Activated gamma-delta T cell treated with Interleukin-2 at 50 U/mL for 16 hours (primary cell): Measurements from ENCODE around the gene TSPAN14.
A peak's percentile ranks its signal among the peaks of the same experiment; 100 is the strongest.

Source experiments
- DNase-seq: peaks from one replicate; pipeline ENCODE4 v3.0.0-alpha.2; 2020

The TSPAN14 gene

DNA sequence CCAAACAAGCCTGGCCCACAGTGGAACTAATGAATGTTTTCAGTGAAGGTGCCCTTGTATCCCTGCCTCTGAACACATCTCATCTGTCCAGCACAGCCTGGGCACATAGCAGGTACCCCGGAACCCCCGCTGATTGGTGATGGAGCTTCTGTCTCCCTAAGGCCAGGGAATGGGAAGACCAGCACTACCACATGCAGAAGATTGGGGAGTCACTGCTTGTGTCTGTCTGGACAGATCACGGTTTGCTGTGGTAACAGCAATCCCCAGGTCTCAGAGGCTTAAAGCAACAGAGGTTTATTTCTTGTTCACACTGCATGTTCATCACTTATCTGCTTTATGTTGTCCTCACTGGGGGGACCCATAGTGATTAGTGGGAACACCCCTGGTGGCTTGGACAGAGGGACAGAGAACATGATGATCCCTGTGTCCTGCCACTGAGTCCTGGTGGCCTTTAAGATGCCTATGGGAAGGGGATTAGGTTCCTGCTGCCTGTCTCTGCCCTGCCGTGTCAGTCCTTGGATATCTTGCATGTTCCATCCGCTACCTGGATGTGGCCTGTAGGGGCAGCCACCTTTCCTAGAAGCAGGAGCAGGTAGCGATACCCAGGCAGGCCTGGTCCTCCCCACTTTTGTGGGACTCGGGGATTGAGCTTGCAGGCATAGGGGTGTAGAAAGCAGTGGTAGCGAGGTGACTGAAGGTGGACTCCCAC, 3.6 kb downstream of the TSPAN14 start:
- no peak for DNase-seq

DNA sequence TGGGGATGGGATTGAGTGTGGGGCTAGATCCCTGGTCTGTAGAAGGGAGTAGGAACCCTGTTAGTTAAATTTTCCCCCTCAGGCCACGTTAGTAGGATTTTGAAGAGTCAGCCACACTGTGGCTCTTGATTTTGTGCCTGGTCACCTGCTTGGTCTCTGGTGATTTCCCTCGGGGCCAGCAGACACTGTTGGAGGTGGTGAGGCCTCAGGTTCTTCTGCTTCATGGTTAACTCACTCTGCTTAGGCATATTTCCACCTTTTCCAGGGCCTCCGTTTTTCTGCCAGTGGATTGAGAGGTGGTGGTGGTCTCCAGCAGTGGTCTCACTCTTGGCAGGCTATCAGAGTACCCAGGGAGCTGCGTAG, 4.1 kb downstream of the TSPAN14 start:
- no peak for DNase-seq

DNA sequence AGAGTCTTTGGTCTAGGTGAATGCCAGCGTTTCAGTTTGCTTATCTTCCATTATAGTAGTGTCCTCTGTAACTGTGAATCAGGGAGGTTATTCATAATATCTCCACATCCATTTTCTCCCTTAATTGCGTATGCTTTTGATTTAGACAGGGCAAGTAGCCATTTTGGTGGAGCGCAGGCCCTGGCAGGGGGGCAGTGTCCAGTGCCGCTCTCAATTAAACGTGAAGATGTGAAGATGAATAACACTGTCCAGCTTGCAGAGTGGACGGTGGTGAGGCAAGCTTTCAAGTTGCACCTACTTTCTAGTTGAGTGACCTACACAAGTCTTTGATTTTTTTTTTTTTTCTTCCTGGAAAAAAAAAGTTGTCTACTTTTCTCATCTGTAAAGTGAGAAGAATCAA, 4.5 kb downstream of the TSPAN14 start:
- DNase-seq, result no peak

DNA sequence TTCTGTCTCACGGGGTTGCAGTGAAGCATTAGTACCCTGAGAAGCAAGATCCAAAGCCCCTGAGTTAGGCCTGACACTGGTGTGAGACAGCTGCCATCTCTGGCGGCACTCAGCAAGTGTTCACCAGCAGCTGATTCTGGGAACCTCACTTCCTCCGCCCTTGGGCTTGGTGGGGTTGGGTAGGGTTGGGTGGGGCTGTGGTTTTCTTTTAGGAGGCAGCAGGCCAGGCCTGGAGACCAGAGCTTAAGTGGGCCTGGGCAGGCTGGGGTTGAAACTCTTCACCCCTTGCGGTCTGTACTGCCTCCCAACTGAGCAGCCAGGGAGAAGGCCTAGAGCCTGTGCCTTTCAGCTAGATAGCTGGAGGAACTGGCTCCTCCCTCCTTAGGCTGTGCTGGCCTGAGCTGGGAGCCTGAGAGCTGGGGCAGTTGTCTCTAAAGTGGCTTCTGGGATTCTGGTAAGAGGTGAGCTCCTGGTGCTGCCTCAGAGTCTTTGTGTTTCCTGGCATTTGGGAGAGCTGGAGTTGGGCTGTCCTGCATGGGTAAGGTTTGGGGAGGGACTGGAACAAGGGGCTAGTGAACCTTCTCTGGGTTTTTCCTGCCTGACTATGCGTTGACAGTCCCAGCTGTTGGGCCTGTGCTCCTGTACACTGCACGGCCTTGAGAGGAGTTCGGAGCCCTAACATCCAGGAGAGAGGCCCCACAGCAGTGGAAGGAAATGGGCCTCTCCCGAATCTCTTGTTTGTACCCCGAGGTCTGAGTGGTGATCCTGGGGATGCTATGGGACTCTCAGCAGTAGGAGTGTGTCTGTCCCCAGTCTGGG, 5.1 kb downstream of the TSPAN14 start:
- peak; percentile 70 for DNase-seq

DNA sequence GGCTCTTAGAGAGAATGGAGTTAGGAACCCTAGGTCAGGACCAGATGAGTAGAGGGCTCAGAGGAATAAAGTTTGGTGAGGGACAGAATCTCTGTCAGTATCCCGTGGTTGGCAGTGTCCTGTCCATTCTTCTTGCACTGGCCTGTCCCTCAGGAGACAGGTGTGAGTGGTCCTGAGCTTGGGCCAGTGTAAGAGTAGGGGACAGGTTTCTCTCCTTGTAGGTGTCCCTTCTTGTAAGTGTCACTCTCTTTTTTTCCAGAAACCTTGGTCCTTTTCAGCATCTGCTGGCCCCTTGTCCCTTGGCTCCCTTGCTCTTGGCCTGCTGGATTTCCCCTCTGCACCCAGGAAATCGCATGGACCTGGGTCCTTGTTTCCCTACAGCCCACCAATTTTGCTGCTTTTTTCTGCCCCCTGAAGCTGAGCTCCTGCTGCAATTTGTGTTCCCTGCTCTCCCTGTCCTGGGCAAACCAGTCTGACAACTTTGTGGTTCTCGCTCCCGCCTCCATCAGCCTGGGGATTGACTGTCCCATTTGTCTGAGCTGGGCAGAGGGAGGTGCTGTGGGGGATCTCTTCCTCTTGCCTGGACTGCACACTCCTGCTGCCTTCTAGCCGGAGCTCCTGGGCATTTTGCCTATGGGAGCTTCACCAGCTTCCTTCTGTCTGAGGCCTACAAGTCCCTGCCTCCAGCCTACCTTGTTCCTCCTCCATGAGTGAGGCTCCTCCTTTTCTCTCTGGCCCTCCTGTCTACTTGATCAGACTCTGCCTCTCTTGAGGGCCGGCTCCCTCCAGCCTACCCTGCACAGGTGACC, 6.5 kb downstream of the TSPAN14 start:
- DNase-seq, result no peak

DNA sequence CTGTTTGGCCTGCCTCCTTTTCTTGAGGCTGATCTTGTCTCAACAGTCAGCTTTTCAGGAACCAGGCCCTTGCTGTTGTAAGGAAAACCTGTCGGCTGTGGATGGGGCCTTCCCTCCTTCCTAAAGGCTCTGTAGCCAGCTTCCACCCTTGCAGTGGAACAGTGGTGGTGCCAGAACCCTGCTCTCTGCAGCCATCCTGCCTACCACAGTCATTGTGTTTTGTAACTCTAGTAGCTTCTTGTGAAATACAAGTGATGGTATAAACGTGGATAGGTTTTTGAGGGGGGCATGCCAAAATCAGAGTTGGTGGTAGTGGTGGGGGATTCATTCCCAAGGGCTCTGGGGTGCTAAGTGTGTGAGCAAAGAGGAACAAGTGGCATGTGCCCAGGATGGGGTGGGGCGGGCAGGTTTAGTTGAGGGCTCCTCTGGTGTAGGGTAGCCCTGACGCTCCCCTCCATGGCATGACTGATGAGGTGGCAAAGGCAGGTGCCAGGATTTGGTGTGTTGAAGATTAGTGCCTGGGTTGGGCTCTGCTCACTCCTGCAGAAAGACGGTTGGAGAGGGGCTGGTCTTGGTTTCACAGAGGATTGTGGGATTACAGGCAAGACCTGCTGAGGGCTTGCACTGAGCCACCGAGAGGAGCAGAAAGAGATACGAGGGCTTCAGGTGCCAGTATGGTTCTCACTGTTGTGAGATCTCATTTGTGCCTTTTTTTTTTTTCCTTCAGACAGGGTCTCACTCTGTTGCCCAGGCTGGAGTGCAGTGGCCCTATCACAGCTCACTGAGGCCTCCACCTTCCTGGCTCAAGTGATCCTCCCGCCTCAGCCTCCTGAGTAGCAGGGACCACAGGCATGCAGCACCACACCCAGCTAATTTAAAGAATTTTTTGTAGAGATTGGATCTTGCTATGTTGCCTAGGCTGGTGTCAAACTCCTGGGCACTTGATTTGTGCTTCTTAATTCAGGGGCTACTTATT, 7.4 kb downstream of the TSPAN14 start:
- DNase-seq, result no peak

DNA sequence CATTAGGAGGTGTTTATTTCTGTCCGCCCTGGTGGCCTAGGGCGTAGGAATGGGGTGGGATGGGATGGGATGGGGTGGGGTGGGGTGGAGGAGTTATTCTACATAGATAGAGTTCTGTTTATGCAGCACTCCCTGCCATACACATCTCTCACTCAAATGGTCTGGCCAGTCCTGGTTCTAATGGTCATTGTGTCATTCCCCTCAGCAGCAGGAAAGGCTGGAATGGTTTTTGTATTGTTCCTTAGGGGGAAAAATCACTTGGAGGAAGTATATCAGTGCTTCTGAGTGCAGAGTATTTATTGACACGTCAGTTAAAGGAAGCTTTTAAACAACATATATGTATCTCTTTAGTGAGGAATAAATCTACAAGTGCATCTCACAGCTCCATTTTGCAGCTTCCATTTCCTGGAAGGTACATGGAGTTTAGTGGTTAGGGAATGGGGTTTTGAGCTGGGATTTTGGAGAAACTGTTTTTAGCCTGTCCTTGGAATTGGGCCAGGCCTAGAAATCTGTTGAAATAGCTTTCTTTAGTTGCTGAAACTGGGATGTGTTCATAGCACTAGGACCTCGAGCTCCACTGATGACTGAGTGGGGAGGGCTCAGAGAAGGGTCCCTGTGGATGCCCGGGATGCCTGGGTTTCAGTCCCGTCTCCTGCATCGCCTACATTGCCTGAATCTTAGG, 8.3 kb downstream of the TSPAN14 start:
- no peak for DNase-seq

DNA sequence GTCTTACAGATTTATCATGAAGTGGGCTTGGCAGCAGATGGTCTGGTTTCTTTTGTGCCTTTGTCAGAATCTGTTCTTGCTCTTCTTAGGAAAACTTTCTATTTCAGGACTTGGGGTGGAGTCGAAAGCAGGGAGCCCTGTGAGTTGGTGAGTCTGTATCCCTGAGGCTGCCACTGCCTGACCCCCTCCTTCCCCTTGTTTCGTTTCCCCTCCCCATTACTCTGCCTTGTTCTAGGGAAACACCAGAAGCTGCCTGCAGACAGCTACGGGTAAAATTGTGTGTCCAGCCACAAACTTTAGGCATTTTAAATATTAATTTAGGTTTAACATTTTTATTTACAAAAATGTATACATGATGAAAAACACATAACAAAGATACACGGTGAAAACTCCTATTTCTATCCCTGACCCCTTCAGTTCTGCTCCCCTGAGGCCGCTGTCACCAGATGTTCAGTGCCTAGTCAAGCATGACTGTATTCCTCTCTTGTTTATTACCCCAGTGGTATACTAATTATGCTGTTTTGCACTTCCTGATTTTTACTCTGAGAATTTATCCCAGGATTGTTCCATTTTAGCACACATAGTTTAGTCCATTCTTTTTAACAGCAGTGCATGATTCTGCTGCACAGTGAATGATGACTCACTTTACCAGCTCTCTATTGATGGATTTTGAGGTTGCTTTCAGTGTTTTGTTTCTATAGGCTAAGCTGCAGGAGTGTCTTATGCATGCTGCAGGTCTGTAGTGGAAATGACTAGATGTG, 9.1 kb downstream of the TSPAN14 start:
- no peak for DNase-seq

DNA sequence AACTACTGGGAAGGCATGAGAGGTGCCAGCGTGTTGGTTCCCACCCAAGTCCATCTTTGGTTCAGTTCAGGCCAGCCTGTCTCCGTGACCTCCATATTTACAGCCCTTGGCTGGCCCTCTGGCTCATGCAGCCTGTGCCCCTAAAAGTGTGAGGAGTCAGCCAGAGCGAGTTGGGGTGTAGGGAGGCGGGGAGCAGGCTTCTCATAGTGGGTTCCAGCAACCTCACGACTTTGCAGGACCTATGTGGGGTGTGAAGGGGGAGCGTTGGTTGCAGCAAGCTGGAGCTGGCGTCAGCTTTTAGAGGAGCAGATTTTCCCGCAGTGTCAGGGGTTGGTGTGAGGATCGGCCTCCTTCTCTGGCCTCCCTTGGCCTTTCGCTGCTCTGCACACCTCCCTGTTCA, 9.8 kb downstream of the TSPAN14 start:
- DNase-seq, result no peak

DNA sequence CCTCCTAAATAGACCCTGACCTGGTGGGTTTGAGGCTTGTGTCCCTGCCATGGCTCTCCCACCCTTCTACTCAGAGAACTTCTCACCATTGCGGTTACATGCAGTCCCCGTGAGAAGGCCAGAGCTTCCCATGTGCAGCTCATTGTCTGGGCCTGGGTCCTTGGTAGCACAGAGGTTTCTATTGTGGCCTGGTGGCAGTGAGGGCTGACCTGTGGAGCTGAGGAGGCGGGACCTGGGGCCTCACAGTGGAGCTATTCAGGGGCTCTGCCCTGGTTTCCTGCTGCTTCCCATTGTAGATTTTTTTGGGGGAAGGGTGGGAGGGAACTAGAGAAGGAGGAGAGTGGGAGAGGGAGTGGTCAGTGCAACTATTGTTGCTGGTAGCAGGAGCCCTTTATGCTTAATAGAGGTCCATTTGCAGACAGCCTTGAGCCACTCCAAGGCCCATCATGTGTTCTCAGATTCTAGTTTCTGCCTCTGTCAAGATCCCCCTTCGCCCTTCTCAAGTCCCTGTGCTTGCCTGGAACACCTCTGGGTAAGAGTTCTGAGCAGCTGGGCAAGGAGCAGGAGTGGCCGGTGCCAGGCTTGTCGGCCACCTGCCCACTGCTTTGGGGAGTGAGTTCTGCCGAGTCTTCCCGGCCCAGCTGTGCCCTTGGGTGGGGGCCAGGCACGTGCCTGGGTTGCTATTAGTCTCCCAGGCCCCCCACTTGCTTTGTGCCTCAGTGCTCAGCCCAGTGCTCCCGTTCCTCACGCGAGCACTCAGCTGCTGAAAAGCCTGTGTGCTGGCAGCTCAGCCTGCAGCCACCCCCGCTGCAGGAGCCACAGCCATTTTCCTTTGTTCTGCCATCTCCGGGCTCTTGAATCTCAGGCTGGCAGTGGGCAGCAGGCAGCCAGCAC, 10.7 kb downstream of the TSPAN14 start:
- DNase-seq, result no peak

DNA sequence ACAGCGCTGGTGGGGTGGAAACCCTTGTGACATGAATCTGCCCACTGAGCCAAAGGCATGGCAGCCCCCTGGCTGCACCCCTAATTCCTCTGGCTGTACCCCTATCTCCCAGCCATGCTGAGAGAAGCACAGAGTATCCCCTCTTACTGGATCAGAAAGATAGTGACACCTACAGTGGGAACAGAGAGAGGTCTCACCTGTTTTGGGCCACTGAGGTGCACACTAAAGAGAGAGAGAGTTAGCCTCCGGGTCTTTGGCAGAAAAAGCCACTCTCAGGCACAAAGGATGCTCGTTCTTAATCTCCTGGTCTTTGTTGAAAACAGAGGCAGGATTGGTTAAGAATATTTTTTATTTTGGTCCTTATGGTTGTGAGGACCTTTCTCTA, 11.3 kb downstream of the TSPAN14 start:
- no peak for DNase-seq

DNA sequence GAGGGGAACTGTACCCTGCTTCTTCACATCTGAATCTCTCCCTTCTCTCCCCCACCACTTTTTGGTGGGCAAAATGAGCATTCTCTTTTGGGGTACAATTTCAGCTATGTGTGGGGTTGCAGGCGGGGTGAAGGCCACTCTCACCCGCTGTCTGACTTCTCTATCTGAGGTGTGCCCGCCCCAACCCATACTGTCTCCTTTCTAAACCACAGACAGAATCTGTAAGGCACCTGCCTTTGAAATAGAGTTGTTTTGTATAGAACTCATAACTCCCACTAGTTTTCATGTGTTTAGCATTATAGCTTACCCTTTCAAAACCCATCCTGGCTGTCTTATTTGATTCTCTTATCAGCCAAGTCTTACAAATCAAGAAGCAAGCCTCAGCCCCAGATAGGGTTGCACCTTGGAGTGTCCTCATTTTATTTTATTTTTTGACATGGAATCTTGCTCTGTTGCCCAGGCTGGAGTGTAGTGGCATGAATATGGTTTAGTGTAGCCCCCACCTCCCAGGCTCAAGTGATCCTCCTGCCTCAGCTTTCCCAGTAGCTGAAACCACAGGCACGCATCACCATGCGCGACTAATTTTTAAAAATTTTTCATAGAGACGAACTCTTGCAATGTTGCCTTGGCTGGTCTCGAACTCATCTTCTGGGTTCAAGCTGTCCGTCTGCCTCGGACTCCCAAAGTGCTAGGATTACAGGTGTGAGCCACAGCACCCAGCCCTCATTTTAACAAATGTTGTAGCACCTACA, 11.9 kb downstream of the TSPAN14 start:
- peak; percentile 69 for DNase-seq

DNA sequence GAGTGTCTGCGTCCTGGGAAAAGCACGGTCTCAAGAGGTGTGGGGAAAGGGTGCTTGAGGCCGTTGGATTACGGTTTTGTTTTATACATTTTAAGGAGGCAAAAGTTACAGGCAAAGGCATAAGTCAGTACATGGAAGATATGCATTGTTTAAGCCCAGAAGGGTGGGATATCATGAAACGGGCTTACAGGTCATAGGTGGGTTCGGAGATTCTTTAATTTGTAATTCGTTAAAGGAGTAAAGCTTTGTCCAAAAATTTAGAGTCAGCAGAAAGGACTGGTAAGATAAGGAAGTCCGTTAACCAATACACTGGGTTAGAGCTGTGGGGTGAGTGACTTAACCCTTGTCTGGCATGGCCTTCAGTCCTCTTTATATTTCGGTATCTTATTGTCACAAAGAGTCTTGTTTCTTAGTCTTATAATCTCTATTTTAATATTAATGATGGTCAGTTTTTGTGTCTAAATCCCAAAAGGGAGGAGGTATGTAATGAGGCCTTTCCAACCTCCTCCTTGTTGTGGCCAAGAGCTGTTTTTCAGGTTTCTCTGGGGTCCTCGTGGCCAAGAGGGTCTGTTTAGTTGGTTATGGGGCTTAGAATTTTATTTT, 12.7 kb downstream of the TSPAN14 start:
- no peak for DNase-seq

DNA sequence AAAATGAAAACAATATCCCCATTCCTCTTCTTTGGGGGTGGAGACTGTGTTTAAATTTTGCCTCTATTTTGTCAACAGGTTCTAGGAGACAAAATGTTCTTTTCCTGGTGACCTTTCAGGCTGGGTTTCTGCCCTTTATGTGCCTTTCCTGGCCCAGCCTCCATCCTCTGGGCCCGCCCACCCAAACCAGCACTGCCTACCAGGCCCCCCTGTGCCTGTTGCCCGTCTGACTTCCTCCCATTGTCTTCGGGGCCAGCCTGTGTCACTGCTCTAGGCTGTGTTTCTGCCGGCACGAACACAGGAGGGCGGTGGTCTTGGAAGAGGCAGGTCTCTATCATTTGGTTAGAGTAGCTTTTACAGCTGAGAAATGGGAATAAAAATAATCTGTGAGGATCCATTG, 13.9 kb downstream of the TSPAN14 start:
- DNase-seq, result peak; percentile 74

DNA sequence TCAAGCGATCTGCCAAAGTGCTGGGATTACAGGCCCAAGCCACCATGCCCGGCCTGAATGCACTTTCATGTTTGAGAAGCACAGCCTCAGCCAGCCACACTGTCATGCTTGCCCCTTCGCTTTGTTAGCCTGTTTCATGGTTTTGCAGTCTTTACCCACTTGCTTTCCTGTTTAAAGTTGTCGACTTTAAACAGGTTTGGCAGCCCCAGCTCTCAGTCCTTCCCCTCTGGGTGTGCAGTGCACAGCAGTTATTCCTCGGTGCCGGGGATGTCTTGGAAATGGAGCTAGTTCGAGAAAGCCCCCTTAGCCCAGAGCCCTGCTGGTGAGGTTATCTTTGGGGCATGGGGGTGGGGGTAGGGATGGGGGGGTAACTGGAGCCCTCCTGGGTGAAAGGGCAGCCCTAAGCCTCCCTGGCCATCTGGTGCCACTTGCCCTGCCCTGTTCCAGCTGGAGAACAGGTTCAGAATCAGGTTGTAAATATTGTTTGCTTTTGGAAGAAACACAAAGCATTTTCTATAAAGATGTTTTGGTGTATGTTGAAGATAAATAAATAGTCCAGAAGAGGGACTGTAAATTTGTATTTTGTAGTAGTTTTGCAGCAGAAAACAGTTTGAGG, 14.8 kb downstream of the TSPAN14 start:
- peak; percentile 38 for DNase-seq

DNA sequence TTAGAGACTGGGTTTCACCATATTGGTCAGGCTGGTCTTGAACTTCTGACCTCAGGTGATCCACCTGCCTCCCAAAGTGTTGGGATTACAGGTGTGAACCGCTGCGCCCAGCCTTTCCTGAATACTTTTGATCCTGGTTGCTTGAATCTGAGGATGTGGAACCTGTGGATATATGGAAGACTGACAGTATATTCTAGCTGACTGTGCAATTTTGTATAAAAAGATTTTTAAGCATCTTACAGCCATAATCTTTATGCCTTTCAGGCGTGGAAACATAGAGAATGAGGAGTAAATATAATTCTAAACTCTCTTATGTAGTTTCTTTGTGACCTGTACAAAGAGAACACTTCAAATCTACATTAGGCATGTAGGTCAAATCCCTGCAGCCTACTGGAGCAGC, 16.2 kb downstream of the TSPAN14 start:
- DNase-seq, result no peak

DNA sequence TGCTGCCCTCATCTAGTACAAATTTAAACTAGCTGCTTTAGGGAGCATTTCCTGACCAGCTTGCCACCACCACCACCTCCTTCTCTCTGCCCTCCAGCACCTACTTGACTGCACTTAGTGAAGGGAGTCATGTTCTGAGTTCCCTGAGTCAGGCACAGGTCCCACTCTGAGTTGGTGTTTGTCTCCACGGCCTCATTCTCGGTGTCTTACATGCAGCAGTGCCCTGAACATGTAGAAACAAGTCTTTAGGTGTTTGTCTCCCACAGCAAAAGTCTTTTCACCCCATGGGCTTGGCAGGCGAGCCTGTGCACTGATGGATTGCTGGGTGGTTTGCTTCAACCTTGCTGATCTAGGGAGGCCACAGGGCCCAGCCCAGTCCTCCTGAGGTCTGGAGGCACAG, 16.9 kb downstream of the TSPAN14 start:
- no peak for DNase-seq

DNA sequence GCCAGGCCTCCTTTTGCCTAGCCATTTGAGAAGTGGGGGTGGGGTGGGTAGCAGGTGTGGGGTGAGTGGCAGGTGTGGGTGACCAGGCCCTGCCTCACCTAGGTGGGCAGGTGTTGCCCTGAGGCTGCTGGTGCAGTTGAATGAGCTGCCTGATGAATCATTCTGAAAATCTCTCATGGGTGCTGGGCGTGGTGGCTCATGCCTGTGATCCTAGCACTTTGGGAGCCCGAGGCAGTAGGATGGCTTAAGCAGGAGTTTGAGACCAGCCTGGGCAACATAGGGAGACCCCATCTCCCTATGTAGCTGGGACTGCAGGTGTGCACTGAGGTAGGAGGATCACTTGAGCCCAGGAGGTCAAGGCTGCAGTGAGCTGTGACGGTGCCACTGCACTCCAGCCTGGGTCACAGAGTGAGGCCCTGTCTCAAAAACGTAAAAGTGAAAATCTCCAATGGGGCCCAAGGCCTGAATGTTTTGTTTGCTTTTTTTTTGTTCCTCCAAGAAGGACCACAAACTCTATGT, 17.7 kb downstream of the TSPAN14 start:
- no peak for DNase-seq
